ENCODE measurements around the gene ARL5B.
A peak's percentile ranks its signal among the peaks of the same experiment; 100 is the strongest.
"Not testable (repeated sequence)": the region's sequence is repeated elsewhere in the genome, so short reads cannot be mapped to it uniquely, and the experiment has no call there.

The ARL5B gene
- total RNA-seq: 47.1 to 59.3 reads per million in 2 donors

DNA sequence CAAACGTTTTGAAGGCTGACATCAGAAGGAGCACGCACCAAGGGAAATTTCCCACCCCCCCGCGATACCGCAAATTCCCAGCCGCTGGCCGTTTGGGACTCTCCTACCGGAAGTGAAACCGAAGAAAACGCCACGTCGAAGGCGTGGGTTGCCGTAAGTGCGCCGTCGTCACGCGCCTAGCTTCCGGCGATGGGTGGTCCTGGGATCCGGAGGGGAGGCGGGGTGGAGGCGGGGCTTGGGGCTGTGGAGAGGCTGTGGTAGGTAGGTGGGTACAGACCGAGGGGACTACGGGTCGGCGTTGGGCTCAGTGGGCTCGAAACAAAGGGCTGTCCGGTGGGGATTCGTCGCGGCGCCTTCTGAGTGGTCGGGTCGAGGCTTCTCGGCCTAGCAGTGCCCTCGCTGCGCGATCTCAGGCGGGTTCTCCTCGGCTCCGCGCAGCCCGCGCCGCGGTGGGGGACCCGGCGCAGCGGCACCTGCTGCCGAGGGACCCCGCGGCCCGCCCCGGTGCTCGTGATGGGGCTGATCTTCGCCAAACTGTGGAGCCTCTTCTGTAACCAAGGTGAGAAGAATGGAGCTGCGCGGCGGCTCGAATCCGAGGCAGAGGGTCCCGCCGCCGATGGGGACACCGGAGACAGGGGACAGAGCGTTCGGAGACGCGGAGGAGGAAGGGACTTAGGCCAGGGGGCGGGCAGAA is at the start of gene ARL5B:
Gene ARL5B, plus strand, starts transcription at position 307 of the 694 bp plus-strand sequence. Its CDS starts 207 bp downstream, at position 514.
- DNase-seq: peak; percentile 96

GRCh38 chr10:18610517-18610916 is 48.7 kb upstream of the ARL5B start:
- no peak for DNase-seq

GRCh38 chr10:18611168-18611567 is 48.1 kb upstream of the ARL5B start:
- DNase-seq: no peak

- DNase-seq: no peak
These were observed 43.6 kb upstream of the ARL5B start for GRCh38 chr10:18615618-18616017.

GRCh38 chr10:18616337-18616736 is 42.9 kb upstream of the ARL5B start:
- no peak for DNase-seq

DNA sequence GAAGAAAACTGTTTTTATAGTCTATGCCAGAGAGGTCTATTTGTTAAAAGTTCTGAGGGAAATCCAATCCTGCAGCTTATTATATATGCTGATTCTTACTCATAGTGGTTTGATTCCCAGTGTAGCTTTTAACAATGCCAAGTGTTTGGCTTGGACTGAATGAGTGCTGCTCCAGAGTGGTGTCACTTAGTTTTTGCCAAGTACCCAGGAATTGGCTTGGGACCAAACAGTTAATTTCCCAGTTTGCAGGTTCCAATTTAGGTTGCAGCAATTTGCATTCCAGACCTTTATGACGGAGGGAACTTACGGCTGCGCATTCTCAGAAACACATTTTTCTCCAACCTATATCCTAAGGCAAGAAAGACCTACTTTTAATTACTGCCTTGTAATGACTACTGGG is 40.2 kb upstream of the ARL5B start:
- DNase-seq: no peak

- DNase-seq: no peak
These were observed 38.4 kb upstream of the ARL5B start for GRCh38 chr10:18620856-18621255.

DNA sequence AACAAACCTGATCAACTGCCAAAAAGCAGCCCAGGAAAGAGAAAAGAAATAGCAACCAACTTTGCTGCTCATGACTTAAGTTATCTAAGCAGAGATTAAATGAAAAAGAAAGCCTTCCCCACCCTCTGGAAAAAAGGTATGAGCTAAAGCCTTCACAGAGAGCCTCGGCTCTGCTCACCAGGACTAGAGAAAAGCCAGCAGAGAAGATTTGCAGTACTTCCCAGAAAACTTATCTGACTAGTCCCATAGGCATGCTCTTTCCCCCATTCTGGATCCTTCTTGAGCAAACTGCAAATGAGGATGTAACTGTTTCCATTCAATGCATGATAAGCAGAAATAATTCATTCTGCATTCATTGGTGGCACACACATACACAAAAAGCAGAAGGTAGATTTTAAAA is 35.6 kb upstream of the ARL5B start:
- not testable (repeated sequence) for DNase-seq

GRCh38 chr10:18625886-18626285 is 33.3 kb upstream of the ARL5B start:
- DNase-seq: no peak

GRCh38 chr10:18627452-18628018 is 31.7 kb upstream of the ARL5B start:
- peak; percentile 42 for DNase-seq

DNA sequence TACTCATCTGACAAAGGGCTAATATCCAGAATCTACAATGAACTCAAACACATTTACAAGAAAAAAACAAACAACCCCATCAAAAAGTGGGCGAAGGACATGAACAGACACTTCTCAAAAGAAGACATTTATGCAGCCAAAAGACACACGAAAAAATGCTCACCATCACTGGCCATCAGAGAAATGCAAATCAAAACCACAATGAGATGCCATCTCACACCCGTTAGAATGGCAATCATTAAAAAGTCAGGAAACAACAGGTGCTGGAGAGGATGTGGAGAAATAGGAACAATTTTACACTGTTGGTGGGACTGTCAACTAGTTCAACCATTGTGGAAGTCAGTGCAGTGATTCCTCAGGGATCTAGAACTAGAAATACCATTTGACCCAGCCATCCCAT is 26.7 kb upstream of the ARL5B start:
- not testable (repeated sequence) for DNase-seq

DNA sequence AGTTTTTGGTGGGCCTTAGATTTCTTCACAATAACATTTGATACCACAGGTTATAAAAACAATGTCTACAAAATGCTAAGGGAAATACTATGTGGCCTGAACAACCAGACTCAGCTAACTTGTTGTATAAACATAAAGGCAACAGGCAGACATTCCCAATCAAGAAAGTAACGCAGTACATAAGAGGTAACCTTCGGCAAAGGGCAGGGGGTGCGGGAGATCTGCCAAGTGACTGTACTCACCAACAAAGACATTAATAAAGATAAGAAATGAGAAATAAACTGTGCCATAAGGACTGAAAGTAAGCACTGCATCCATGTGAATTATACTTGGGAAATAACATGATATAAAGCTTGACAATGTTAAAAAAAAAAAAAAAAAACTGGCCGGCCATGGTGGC is 23.2 kb upstream of the ARL5B start:
- DNase-seq: no peak

GRCh38 chr10:18637400-18637799 is 21.8 kb upstream of the ARL5B start:
- not testable (repeated sequence) for DNase-seq

GRCh38 chr10:18639719-18640118 is 19.5 kb upstream of the ARL5B start:
- DNase-seq: not testable (repeated sequence)

- no peak for DNase-seq
These were observed 12.1 kb upstream of the ARL5B start for GRCh38 chr10:18647151-18647550.

- DNase-seq: no peak
These were observed 11.3 kb upstream of the ARL5B start for GRCh38 chr10:18647945-18648344.

GRCh38 chr10:18649364-18649959 is 9.8 kb upstream of the ARL5B start:
- DNase-seq: no peak

DNA sequence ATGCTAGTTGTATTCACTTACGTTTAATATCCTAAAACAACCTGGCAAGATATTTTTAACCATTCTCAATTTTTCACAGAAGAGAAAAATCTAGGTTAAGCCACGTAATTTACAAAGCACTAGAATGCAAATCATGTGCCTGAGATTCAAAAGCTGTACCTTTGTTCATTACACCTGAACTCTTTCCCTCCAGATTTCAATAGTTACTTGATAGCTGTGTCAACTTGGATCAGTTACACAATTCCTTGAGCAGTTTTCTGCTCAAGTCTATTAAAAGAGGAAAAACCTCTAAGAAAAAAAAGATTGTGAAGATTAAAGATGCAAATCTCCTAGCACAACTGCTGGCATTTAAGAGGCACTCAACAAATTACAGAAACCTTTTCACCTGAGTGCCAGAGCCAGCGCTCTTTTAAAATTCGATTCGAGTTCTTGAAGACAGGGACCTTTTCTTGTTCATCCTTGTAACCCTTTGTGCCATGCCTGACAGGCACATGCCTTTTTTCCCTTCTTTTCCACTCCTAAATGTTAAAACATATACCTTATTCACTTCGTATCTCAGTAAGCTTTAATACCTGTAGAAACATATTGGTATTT is 8.7 kb upstream of the ARL5B start:
- no peak for DNase-seq

DNA sequence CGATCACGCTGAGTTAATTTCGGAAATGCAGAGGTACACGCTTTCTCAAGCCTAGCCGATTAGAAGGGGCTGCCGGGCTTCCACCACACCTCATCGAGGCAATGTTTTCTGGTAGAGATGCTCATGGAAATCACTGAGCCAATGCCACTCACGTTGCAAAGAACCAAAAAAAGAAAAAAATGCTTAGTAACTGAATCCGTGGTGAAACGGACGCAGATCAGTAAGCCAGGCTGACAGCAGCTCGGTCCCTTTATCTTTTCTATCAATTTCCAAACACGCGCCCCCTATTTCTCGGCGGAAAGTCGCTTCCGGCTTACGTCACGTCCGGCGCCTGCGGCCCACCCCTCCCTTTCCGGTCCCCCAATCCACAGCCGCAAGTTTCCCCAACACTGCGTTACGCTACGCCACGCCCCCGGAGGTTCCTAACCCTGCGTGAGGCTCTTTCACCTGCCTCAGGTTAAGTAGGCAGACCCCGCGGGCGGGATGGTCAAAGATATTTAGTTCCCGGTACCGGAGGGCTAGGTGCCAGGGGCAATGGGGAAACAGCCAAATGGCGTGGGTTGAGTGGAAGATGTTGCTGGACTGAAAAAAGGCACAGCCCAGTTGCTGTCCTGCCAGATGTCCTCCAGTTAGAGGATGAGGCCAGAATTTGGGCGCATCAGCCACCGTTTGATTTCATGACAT is 7.8 kb upstream of the ARL5B start, which contains the start of gene NSUN6:
Gene NSUN6, minus strand, starts transcription at position 264 of the 684 bp plus-strand sequence. CDS start 384 bp downstream, outside the sequence.
- DNase-seq: peak; percentile 82

DNA sequence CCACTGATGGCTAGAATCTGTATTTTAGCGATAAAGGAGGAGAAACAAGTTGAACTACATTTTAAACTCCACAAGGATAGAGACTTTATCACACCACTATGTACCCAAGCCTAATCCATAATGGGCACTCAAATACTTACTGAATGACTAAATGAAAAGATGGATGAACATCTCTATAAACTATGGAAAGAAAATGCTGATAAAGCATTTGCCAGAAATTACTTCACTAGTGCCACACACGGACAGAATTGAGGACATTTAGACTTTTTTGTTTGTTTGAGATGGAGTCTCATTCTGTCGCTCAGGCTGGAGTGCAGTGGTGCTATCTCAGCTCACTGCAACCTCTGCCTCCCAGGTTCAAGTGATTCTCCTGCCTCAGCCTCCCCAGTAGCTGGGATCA is 6.1 kb upstream of the ARL5B start:
- no peak for DNase-seq

DNA sequence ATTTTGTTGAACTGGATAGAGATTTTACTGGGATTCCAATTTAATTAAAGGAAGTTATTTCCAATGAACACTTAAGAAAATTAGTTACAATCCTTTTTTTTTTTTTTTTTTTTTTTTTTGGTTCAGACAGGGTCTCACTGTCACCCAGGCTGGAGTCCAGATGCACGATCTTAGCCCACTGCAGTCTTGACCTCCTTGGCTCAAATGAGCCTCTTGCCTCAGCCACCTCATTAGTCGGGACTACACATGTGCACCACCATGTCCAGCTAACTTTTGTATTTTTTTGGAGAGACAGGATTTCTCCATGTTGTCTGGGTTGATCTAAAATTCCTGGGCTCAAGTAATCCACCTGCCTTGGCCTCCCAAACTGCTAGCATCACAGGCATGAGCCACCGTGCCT is 2.5 kb upstream of the ARL5B start:
- no peak for DNase-seq

- no peak for DNase-seq
These were observed 733 bp upstream of the ARL5B start for GRCh38 chr10:18658271-18659124.

All from activated gamma-delta T cell (primary cell).